ENCODE measurements around the gene SH3BGR.

The SH3BGR gene

DNA sequence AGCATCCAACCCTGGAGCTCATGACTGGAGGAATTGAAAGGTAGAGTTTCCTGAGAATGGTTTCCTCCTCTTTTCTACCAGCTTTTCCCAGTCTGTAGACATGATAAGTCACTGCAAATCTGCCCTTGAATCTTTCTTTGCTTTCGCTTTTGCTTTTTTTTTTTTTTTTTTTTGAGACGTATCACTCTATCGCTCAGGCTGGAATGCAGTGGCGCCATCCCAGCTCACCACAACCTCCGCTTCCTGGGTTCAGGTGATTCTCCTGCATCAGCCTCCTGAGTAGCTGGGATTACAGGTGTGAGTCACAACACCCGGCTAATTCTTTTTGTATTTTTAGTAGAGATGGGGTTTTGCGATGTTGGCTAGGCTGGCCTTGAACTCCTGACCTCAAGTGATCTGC lies 4.5 kb upstream of the SH3BGR start:
- TF ChIP-seq, protein P1, sequence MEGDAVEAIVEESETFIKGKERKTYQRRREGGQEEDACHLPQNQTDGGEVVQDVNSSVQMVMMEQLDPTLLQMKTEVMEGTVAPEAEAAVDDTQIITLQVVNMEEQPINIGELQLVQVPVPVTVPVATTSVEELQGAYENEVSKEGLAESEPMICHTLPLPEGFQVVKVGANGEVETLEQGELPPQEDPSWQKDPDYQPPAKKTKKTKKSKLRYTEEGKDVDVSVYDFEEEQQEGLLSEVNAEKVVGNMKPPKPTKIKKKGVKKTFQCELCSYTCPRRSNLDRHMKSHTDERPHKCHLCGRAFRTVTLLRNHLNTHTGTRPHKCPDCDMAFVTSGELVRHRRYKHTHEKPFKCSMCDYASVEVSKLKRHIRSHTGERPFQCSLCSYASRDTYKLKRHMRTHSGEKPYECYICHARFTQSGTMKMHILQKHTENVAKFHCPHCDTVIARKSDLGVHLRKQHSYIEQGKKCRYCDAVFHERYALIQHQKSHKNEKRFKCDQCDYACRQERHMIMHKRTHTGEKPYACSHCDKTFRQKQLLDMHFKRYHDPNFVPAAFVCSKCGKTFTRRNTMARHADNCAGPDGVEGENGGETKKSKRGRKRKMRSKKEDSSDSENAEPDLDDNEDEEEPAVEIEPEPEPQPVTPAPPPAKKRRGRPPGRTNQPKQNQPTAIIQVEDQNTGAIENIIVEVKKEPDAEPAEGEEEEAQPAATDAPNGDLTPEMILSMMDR (IDR thresholded peaks at IDR 0.05): no peak
- no peak for TF ChIP-seq ZFX (IDR thresholded peaks at IDR 0.05; ENCODE audit: borderline replicate concordance)
- no peak overlapping the region for H3K27ac ChIP-seq

DNA sequence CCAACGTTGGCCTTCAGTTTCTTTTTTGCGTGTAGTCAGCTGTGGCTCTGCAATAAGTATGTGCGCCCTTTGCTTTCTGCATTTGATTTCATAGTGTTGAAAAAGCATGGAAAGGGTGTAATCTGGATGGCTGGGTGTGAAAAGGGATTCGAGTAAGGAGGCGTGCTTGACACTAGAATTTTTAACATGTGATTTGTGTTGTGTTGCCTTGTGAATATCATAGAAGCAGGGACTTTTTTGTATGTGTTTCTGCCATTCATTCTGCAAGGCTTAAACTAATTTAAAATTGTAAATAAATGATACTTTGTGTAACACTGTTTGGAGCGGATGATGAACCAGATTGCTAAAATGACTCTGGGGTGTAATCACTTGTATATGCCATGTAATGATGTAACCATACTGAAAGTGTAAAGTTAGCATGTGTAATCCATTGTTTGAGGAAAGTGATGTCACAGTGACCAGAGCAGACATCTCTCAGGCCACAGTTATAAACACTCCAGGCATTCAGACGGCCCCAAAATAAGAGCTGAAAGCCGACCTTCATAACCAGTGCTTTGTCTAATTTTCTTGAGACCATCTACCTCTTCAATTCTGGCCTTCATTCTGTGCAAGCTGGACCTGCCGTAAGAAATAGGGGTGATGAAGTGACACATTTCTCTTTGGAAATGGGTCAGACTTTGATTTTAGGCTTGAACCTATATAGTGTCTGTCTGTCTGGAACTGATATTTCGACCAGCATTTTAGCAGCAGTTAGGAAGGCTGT lies 618 bp downstream of the SH3BGR start:
- TF ChIP-seq, protein P1 (IDR thresholded peaks at IDR 0.05): no peak
- TF ChIP-seq ZFX (IDR thresholded peaks at IDR 0.05; ENCODE audit: borderline replicate concordance): no peak
- H3K27ac ChIP-seq: peak overlapping the region; percentile 68

DNA sequence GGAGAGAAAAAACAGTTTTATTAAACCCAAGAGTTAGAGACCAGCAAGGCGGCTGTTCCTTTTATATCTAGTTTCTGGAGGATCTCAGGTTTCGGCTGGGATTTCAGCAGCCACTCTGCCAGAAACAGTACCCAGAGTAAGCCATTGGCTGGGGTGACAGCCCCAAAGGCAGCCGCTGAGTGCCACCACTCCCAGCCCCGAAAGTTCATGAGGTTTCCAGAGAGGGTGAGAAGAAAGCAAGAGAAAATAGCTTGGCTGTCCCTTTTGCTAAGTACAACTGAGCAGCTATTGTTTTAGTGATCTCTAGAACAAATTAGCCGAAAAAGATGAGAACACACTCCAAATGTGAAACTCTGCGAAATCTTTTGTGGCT lies 1.2 kb downstream of the SH3BGR start:
- H3K27ac ChIP-seq: no peak overlapping the region
- TF ChIP-seq, protein P1 (IDR thresholded peaks at IDR 0.05): no peak
- TF ChIP-seq ZFX (IDR thresholded peaks at IDR 0.05; ENCODE audit: borderline replicate concordance): no peak

DNA sequence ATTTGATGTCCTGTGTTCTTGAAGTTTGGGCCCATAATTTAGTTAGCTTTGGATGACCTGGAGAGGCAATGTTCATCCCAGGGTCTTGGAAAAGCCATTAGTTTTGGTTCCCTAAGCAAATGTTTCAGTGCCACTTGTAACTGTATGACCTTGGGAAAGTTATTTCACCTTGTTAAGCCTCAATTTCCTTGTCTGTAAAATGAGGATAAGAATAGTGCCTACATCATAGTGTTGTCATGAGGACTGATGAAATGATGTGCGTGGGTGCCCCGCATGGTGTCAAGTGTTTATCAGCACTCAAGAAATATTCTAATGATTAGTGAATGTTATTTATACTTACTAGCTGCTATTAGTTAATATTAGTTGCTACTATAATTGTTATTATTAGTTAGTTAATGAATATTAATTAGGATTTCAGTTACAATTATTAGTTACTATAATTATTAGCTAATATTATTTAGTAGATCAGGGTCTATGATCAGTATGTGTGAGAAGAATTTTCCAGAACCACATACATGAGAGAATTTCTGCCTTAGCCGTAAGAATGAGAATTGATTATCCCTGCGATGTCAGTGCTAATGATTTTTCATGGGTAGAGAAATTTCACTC lies 1.9 kb downstream of the SH3BGR start:
- TF ChIP-seq ZFX (IDR thresholded peaks at IDR 0.05; ENCODE audit: borderline replicate concordance): no peak
- TF ChIP-seq, protein P1 (IDR thresholded peaks at IDR 0.05): no peak
- no peak overlapping the region for H3K27ac ChIP-seq

DNA sequence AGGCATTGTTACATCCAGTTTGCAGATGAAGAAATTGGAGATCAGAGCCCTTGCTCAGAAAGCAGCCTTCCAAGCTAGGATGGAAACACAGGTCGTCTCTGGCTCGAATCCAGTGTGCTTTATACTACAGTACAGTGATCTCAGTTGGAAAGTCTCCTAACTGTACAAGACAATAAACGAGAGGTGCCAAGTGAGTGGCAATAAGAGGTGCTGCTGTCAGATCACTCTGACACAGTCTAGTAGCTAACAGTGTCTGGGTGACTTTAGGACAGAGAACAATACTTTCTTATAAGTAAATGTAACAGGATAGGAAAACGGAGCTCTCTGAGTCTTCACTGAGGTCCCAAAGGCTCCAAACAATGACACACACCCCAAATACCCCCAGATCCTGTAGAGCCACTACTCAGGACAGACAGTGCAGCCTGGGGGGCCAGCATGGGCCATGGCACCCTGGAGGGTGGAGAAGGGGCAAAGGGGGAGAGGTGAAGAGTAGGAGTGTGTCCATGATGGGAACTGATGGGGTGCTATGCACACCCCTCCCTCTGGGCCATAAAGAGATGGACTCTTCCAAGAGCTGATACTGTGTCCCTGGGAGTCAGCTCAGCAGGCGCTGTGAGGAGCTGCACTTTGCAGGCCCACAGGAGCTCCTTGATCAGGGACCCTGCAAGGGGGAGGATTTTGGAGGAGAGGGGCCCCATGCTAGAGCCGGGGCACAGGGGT lies 3.3 kb downstream of the SH3BGR start:
- no peak overlapping the region for H3K27ac ChIP-seq
- no peak for TF ChIP-seq ZFX (IDR thresholded peaks at IDR 0.05; ENCODE audit: borderline replicate concordance)
- TF ChIP-seq, protein P1 (IDR thresholded peaks at IDR 0.05): no peak

DNA sequence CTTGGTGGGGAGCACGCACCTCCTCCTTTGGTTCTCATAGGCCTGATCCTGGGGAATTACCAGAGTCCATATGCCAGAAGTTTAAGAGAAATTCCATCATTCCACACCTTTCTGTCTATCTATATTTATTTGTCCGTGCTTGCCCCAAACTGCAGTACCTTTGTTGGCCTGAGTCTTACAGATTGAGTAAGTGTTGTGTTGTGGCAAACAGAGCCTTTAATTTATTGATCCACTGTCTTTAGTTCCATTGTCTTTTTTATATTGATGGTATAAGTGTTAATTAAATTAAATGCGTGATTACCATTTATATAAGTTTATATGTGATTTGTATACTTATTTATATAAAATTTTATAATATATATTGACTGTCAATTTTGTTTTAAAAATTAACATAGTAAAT lies 4.9 kb downstream of the SH3BGR start:
- TF ChIP-seq, protein P1 (IDR thresholded peaks at IDR 0.05): no peak
- TF ChIP-seq ZFX (IDR thresholded peaks at IDR 0.05; ENCODE audit: borderline replicate concordance): no peak
- H3K27ac ChIP-seq: no peak overlapping the region

DNA sequence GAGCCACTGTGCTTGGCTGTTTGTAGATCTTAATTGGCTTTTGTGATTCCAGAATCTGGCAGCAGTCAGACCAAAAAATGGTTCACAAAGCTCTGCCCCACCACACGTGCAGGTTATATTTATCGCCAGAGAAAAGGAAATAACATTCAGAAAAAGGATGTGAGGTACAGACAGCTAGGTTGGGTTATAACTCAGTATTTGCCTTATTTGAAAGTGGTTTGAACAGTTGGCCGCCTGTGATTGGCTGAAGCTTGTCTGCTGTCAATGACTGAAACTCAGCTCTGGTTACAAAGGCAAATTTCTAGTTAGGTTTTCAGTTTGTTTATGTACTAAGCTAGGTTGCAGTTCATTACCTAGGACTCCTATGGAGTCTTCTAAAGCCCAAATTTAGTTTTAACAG lies 9.6 kb downstream of the SH3BGR start:
- no peak for TF ChIP-seq ZFX (IDR thresholded peaks at IDR 0.05; ENCODE audit: borderline replicate concordance)
- TF ChIP-seq, protein P1 (IDR thresholded peaks at IDR 0.05): no peak
- no peak overlapping the region for H3K27ac ChIP-seq

Measured in 22Rv1 (cell line).